Thyroid gland (tissue), 4 donors: ENCODE data around the gene FIG4.

ENCODE experiments used
- POLR2A ChIP-seq, 2 donors: fragments of 450-650 bp; IDR thresholded peaks; one replicate each; pipeline ENCODE4 v1.6.1; 2017; ENCODE audit warnings: antibody characterized with exemption in 2 of 2, mild to moderate bottlenecking in 2 of 2, moderate library complexity in 1 of 2
- TF ChIP-seq, protein P1 (sequence below), 6 experiments: fragments of 200-600 bp in 3 of 6; fragments of 450-650 bp in 3 of 6; sonication (generic) in 3 of 6; IDR thresholded peaks; one replicate each; pipeline ENCODE4 v1.5.1; 2016 to 2019; ENCODE audit warnings: antibody characterized with exemption in 6 of 6, mild to moderate bottlenecking in 2 of 6, inconsistent platforms in 1 of 6, moderate library complexity in 1 of 6

DNA sequence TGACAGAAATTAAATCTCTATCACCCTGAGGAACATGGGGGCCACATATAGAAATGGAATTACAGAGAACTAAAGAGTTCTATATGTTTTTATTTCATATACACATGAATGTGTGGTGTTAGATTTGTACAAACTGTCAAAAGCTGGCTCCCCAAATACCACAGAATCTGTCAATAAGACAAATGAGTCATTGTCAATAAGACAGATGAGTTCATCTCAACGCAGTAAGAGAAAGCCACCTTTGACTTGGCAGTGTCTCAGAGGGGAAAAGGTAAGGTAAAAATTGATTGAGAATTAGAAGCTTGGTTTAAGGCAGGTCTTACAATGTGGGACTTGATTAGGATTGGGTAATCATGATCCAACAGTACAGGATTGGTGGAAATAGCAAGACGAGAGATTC is 162.9 kb downstream of the FIG4 start:
- TF ChIP-seq, protein P1, sequence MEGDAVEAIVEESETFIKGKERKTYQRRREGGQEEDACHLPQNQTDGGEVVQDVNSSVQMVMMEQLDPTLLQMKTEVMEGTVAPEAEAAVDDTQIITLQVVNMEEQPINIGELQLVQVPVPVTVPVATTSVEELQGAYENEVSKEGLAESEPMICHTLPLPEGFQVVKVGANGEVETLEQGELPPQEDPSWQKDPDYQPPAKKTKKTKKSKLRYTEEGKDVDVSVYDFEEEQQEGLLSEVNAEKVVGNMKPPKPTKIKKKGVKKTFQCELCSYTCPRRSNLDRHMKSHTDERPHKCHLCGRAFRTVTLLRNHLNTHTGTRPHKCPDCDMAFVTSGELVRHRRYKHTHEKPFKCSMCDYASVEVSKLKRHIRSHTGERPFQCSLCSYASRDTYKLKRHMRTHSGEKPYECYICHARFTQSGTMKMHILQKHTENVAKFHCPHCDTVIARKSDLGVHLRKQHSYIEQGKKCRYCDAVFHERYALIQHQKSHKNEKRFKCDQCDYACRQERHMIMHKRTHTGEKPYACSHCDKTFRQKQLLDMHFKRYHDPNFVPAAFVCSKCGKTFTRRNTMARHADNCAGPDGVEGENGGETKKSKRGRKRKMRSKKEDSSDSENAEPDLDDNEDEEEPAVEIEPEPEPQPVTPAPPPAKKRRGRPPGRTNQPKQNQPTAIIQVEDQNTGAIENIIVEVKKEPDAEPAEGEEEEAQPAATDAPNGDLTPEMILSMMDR (IDR thresholded peaks at IDR 0.05), result no peak
- no peak for TF ChIP-seq POLR2A (IDR thresholded peaks at IDR 0.05)
